ENCODE measurements around the gene SMAD4.

GRCh38 chr18:50982802-50983179 lies 47.2 kb upstream of the SMAD4 start:
- TF ChIP-seq CTCF (conservative IDR thresholded peaks at IDR 0.05) (no peak), EZH2 (IDR thresholded peaks at IDR 0.05; ENCODE audit: low read depth) (no peak)
